NCI-H2107 treated with DMSO at 0.1 percent for 48 hours (cell line): Measurements from ENCODE around the gene CHGA.
A peak's percentile ranks its signal among the peaks of the same experiment; 100 is the strongest.

ENCODE experiments used
- DNase-seq: peaks from one replicate; lab custom pipeline; 2025; ENCODE audit not compliant: unreplicated experiment; lab: John Stamatoyannopoulos, UW

The CHGA gene

DNA sequence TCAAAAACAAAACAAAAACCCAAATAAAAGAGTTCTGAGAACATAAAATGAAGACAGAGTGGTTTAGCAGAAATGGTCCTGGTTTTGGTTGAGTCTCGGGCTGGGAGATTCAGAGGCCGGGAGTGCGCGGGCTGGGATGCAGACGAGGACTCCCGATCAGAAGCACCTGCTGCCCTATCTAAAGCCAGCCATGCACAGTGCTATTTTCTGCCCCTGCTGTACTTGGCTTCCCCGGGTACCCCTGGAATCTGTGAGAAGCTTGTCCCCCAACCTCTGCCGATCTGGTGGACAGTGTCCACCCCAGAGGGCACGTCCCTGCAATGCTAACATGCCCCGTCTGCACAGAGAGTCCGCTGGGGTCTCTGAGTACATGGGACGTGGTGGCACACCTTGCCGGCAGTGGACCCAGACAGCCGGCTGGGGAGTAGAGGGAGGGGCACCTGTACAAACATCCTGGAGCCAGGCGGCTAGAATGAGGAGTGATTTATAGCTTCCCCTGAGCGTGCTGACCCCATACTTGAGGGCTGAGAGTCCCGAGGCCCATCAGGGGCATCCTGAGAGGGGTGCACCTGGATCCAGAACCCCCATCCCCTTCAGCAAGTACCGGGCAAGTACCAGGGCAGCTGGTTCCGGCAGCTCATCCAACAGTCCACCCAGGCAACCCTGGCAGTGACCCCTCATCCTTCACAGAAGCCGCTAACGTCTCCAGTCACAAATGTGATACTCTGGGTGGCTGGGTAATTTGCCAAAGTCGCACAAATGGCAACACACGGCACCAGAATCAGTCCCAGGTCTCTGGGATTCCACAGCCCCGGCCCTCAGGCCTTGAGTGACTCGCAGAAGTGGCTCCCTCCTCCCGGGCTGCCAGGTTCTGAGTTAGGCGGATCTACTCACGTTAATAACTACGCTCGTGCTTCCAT is 37.1 kb downstream of the CHGA start:
- peak; percentile 35 for DNase-seq

DNA sequence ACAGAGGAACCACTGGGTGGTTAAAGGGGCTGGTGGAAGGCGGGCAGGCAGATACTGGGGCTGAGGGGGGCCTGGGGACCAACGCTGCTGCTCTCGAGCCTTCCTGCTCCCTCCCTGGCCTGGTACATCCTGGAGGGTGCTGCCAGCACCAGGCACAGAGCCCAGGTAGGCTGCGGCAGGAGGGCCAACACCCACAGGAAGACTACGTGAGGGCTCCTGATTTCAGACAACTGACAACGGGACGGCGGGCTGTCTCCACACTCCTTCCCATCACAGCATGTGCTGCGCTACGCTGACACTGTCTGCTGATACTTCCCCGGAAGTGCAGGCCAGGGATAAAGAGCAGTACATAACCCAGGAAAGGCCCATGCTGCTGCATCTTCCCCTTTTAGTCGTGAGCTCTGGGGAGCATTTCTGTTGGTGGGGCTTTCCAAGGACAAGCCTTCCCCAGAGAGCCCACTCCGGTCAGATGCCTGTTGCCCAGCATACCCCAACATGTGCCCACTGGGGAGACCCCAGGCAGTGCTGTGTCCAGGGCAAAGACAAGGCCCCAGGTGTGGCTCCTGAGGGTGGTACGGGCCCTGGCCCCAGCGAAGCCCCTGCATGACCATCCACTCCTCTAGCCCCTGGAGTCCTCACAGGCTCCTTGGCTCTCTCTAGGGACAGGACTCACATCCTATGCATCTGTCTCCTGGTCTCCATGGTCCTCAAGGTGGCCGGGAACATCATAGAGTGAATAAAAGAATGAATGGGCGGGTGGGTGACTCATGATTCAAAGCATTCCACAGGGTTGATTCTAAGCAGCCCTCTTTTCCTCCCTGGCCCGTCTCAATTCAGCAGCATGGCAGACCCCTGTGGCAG is 38.0 kb downstream of the CHGA start:
- DNase-seq: no peak

DNA sequence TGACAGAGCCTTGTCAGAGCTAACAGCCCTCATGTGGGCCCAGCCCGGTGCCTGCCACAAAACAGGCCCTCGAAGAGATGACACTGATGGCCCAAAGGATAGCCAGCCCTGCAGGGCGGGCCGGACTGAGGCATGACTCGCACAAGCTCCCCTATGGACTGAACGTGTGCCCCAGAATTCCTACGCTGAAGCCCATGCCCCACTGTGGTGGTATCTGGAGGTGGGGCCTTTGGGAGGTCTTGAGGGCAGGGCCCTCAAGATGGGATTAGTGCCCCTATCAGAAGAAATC is 38.6 kb downstream of the CHGA start:
- no peak for DNase-seq

DNA sequence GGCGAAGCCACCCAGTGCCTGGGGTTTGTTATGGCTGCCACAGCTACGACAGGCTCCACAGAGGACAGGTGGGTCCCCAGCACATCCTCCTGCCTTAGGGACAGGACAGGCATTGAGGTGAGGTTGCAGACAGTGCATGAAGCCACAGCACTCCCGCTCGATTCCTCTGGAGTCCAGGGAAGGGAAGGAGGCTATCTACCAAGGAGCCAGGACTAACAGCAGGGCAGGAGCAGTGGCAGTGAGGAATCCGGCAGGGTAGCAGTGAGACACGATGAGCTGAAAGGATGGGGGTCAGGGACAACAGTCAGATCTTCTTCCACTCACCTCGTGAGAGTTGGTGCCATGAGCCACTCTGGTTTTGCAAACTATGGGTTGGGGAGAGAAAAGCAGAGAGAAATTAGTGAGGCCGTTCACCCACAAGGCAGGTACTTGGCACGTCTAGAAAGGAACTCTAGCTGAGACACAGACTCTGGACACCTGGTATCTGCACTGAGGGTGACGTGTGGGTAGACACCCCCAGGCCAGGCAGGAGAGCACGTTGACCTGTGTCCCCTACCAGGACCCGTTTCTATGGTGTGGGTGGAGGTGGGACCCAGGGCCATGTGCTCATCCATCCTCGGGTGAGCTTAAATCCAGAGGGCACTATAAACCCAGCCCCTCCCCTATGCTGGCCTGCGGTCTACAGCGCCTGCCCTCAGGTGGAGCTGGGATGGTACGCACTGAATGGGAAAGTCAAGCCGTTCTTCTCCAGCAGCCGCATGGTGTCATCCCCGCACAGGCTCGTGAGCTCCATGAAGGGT is 39.3 kb downstream of the CHGA start:
- DNase-seq: no peak

DNA sequence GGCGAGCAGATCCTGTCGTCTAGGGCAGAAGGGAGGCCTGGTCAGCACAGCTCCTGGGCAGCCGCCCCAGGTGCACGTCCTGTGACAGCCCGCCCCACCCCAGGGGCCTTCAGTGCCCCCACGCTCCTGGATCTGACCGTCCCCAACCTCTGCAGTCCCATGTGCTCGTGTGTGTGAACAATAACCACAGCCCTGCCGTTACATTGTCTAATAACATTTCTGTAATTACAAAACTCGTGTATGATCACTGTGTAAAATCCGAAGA is 39.8 kb downstream of the CHGA start:
- no peak for DNase-seq

DNA sequence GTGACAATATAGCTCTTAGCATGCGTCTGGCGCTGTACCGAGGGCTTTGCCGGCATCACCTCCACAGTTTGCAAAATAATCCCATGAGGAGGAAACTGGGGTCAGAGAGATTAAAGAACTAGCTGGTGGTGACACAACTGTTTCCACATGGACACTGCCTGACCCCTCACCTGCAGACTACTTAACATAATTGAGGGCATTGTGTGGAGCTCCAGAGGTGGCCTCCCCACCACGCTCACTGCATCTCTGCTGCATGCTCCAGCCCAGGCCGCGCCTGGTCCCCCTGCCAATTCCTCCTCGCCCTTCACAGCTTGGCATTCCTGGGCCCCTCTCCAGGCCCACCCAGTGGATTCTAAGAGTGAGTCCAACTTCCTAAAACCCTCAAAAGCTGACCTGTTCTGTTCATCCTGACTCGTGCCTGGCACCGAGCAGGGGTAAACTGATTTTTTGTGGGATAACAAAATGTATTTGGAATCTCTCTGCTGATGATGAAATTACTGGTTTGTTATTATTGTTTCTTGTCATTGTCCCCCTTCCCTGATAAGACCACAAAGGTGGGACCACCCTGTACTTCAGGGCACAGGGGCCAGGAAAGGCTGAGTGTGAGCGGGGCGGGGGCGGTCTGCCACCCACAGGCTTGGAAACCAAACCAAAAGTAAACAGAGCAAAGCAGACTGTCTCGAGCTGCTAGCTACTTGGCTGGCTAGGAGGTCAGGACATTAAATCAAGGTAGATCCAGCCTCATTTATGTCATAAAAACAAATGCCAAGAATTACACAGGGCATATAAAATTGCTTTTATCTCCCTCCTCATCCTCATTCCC is 40.6 kb downstream of the CHGA start:
- no peak for DNase-seq

DNA sequence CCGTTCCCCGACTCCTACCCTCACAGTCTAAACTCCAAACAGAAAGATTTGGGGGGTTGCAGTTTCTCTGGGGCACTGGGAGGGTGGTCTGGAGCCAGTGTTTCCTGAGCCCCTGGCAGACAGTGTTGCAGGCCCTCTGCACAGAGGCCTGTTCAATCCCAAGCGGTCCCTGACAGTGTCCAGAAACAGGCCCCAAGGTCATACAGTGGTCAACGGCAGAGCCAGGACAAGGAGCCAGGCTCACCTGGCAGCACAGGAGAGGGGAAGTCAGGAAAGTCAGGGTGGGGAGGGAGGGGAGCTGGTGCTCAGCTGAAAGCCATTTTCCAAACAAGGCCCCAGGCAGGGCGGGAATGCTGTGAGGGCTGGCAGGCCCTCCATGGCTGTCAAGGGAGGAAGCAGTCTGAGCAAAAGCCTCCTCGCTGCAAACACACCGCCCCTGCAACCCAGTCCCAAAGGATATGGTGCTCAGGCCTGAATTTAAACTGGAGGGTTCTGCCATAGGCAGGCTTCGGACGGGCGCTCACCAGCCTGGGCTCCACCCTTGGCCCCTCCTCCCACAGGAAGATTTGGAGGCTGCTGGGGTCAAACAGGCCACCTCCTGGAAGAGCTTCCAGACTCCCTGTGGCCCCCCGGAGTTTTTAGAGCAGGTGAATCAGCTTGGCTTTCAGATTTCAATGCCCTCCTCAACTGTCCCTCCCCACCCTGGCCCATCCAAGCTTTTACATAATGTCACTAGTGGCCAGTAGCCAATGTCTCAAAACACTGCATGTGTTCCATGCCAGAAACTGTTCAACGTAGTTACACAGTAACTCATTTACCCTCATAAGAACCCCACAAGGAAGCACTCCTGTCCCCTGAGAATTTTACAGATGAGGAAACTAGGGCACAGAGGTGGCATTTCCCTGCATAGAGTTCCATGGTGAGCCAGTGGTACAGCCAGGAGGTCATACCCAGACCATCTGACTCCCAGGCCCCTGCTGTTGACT is 41.5 kb downstream of the CHGA start:
- no peak for DNase-seq

DNA sequence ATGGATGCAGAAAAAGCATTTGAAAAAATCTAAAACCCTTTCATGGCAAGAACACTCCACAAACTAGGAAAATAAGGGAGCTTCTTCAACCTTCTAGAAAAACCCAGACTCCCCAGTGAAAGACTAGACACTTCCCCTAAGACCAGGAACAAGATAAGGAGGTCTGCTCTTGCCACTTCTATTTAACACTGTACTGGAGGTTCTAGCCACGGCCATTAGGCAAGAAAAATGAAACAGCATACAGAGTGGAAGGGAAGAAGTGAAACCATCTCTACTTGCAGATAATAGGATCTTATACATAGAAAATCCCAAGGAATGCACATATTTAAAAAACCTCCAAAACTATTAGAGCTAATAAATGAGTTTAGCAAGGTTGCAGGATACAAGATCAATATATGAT is 42.3 kb downstream of the CHGA start:
- DNase-seq: no peak

DNA sequence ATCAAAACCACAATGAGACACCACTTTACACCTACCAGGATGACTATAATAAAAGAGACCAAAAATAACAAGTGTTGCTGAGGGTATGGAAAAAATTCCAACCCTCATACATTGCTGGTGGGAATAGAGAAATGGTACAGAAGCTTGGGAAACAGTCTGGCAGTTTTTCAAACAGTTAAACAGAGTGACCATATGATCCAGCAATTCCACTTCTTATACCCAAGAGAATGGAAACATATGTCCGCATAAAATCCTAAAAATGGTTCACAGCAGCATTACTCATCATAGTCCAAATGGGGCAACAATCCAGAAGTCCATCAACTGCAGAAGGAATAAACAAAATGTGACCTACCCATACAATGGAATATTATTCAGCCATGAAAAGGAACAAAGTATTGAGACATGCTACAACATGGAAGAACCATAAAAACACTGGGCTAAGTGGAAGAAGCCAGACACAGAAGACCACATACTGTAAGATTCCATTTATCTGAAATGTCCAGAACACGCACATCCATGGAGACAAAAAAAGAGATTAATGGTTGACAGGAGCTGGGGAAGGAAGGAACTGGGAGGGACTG is 44.5 kb downstream of the CHGA start:
- no peak for DNase-seq

DNA sequence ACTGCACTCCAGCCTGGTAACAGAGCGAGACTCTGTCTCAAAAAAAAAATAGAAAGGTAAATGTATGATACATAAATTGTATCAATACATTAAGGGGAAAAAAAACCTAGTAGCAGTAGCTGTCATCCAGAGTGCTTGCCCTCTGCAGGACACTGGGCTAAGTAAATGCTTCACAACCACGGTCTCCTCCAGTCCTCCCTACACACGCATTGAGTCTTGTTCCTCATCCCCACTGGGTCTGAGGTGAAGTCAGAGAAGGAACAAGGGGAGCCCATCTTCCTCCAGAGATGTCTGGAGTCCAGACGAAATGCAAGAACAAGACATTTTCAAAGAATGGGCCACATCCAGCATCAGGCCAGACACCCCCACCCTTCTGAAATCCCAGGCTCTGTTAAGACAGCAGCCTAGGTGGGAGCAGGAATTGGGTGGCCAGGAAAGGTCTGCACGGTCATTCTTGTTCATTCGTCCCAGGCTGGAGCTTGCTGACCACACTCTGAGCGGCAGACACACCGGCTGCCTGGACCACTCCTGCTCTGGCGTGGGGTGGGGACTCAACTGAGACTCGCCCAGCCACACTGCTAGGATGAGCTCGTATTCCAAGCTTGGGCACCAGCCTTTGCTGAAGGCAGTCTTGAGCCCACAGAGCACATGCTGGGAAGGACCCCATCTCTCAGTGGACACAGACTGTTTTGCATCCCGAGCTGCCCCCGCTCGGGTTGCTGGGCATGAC is 45.5 kb downstream of the CHGA start:
- DNase-seq: no peak

DNA sequence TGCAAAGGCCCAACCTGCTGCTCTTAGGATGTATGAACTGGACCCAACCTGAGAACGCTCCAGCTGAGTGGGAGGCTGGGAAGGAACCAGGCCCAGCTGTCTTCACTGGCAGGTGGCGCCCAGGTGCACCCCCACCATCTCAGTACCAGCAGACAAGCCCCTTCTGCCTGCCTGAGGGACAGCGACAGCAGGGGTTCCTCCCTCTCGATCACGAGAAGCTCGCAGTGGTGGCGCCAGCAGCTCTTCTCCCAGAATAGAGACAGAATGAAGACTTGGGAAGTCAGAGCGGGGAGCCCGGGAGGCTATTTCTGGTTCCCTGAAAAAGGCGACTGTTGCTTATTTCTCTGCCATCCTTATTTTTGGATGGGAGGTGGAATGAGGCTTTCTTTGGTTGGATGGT is 46.5 kb downstream of the CHGA start:
- no peak for DNase-seq

DNA sequence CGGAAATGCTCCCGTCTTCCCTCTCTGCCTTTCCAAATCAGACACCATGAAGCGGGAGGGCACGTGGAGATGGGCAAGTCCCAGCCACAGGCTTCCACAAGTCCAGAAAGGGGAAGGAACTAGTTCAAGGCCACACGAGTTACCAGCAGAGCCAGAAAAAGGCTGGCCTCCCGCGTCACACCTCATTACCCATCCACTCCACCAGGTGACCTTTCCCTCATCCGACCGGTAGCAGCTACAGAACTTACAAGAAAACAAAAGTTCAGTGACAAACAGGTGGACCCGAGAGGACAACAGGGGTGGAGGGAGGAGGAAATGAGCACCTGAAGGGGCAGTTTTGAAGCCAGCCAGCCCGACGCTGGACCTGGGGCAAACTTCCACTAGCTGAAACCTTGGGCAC is 46.9 kb downstream of the CHGA start:
- no peak for DNase-seq

DNA sequence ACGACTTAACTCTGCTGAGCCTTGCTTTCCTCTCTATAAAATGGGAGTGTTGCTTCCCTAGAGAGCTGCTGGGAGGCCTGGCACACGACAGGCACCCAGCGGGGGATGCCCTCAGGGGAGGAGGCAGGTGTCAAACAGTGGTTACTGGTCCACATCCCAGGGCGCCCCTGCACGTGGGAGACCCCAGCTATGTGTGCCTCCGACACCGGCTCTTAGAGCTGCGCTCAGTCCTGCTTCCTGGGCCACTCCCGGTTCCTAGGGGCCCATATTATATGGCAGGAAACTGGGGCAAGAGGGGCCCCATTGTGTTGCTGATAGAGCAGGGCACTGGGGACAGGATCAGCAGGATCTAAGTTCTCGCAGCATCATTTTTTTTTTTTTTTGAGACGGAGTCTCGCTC is 47.3 kb downstream of the CHGA start:
- DNase-seq: no peak

DNA sequence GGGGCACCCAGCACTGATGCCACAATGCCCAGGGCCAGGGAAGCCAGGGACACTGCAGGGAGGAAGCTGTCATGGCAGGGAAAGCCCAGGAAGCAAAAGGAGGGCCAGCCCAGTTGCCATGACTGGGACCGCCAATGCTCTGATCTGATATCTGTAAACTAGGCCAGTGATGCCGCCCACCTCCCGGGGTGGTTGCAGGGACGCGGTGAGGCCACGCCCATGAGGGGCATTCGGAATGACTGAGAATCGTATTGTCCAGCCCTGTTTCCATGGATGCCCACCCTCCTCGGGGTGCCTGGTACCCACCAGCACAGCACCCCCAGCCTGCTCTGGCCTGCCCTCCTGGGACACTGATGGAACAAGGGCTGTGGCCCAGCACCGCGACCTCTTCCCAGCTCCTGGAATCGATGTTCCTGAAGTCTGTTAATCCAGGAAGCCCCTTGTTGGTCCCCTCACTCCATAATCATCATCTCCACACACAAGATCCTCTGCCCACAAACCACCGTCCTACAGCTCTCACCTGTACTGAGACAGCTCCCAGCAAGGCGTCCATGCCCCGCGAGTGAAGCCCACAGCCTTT is 48.7 kb downstream of the CHGA start:
- DNase-seq: no peak

DNA sequence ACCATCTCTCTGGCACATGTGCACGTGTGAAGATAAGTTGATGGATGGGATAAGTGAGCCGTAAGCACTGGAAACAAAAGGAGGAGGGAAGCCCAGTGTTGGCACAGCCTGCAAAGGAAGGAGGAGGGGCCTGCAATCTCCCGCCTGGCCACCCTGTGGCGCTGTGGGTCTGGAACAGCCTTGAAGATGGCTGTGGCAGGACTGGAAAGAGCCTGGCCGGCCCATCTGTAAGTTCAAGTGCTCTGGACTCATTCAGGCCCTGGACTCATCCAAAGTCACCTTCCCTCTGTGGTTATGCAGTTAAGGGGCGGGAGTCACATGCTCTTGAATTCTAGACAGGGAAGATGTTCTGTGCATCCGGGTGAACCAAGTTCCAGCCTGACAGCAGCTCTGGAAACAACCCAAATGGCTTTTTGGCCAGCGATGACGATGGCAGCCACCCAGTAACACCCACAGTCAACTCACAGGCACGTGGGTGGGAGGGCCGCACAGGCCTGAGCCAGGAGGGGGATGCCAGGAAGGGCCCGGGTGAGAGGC is 50.4 kb downstream of the CHGA start:
- DNase-seq: no peak

DNA sequence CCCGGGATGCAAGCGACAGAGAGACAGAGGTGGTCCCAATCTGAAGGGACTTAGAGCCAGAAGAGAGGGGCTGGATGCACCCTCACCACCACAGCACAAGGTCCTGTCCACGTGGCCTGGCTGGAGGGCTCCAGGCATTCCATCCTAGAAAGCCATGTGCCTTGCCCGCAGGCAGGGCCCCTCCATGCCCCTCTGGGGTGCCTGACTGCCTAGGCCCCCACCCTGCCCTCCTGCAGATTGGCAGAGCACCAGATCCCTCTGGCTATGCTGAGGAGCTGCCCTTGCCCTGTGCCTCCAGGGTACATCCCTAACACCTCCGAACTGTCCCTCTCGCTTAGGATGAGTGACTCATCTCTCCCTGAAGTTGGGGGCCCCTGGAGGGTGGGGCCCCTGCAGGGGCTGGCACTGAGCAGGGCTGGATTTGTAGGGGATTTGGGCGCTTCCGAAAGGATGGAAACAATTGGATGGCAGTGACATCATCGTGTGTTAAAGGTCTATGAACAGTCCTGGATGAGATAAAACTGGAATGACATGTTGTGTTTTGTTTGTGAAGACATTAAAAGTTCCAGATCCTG is 50.9 kb downstream of the CHGA start:
- no peak for DNase-seq

DNA sequence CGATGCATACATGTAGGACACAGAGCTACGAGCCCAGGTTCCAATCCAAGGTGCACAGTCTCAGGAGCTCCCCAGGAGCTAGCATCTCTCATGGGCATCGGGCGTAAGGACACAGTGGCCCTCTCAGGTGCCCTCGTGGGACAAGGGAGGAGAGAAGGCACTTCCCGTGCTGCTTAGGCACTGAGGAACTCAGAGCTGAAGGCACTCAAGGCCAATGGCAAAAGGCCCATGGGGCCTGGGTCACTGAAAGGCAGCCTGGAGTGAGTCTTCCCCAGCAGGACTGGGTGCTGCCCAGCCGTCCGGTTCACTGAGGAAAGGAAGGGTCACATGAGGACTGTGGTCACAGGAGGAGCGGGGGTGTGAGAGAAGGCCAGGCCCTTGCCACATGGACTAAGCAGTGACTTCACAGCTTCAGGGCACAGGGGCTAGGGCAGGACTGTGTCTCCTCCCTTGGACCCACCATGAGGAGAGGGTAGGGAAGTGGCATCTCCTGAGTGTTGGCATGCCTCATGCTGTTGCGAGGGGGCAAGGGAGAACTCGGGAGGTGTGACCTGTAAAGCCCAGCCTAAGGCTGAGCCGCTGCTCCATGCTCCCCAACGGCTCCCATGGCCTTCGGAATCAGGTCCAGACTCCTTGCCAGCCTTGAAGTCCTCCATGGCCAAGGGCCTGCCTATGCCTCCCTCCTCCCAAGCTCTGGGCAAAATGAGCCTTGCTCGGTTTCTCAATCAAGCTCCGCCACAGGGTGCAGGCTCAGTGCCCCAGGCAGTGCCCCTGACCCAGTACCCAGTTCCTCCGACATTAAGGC is 51.8 kb downstream of the CHGA start:
- DNase-seq: no peak
